A673 (cell line): ENCODE results near the gene CACNA2D3. TPM values are rescaled to one million over a fixed set of nuclear protein-coding genes. Genes with fewer than 3 reads are reported as not detected.

Experiments used
- BruUV-seq: library from RNA; stranded (reverse); fragments of 400-500 nt; replicated peaks from 2 replicates; lab custom pipeline; 2021; lab: Mats Ljungman, UMichigan
- CTCF ChIA-PET: fragments of 300-600 bp; sonication (Branson Sonifier 250); formaldehyde crosslinking; loops from one replicate; lab custom pipeline; 2022; ENCODE audit warnings: antibody characterized with exemption; lab: Charles Lee
- POLR2A ChIA-PET: fragments of 300-600 bp; sonication (Branson Sonifier 250); formaldehyde crosslinking; loops from one replicate; lab custom pipeline; 2022; ENCODE audit warnings: antibody characterized with exemption; ENCODE audit not compliant: low non-redundant PET; lab: Charles Lee
- DNase-seq: peaks from one replicate; pipeline ENCODE4 v3.0.0-alpha.2; 2015; ENCODE audit warnings: low spot score
- H3K27ac ChIP-seq: fragments of 200-600 bp; sonication (generic); 2 replicates; pipeline ENCODE4 v1.5.1; 2016; ENCODE audit warnings: mixed run types, low read depth, mild to moderate bottlenecking, mixed read lengths, antibody characterized with exemption, low read length; ENCODE audit not compliant: poor library complexity, severe bottlenecking
- H3K27me3 ChIP-seq: fragments of 200-600 bp; sonication (generic); replicated peaks from 2 replicates; pipeline ENCODE4 v1.6.1; 2017; ENCODE audit warnings: mixed run types, low read depth, mild to moderate bottlenecking, mixed read lengths, antibody characterized with exemption, low read length; ENCODE audit not compliant: insufficient read depth, poor library complexity
- H3K36me3 ChIP-seq: fragments of 200-600 bp; sonication (generic); 2 replicates; pipeline ENCODE4 v1.6.1; 2016; ENCODE audit warnings: mixed run types, mild to moderate bottlenecking, mixed read lengths, antibody characterized with exemption, low read length; ENCODE audit not compliant: insufficient read depth, poor library complexity, severe bottlenecking
- H3K4me1 ChIP-seq: fragments of 200-600 bp; sonication (generic); 2 replicates; pipeline ENCODE4 v1.6.1; 2017; ENCODE audit warnings: mixed run types, mild to moderate bottlenecking, mixed read lengths, antibody characterized with exemption, low read length; ENCODE audit not compliant: insufficient read depth, poor library complexity, severe bottlenecking
- H3K4me3 ChIP-seq: fragments of 200-600 bp; sonication (generic); 2 replicates; pipeline ENCODE4 v1.5.1; 2016; ENCODE audit warnings: low read depth, mixed run types, mild to moderate bottlenecking, mixed read lengths, low read length; ENCODE audit not compliant: poor library complexity, severe bottlenecking
- H3K9me3 ChIP-seq: fragments of 200-600 bp; sonication (generic); 2 replicates; pipeline ENCODE4 v1.6.1; 2016; ENCODE audit warnings: mixed run types, low read depth, mild to moderate bottlenecking, mixed read lengths, antibody characterized with exemption, low read length; ENCODE audit not compliant: poor library complexity, severe bottlenecking
- CTCF ChIP-seq: fragments of 300-800, 200-600 bp; sonication (generic); conservative IDR thresholded peaks from 2 replicates; pipeline ENCODE4 v1.5.1; 2017; ENCODE audit warnings: low read depth, mild to moderate bottlenecking, antibody characterized with exemption, low read length, moderate library complexity, mixed read lengths
- EZH2 ChIP-seq: fragments of 200-600 bp; sonication (generic); IDR thresholded peaks from 2 replicates; pipeline ENCODE4 v1.6.1; 2017; ENCODE audit warnings: borderline replicate concordance, low read depth, mild to moderate bottlenecking, mixed read lengths, antibody characterized with exemption, low read length; ENCODE audit not compliant: poor library complexity, severe bottlenecking
- intact Hi-C: fragments of 100-400 bp; cut with micrococcal nuclease; formaldehyde crosslinking; loops from one replicate; pipeline ENCODE4 v1.10.0; 2022; ENCODE audit not compliant: unreplicated experiment
- total RNA-seq: library from RNA; stranded (reverse); gene quantifications from 2 replicates; pipeline ENCODE4 v1.2.3, GENCODE V29; 2021

The CACNA2D3 gene
- total RNA-seq, 1 experiment from 2014 or later, result not detected

GRCh38 chr3:54906763-54907162, 784.4 kb downstream of the CACNA2D3 start:
- TF ChIP-seq CTCF (no peak), EZH2 (no peak)
- no peaks in the 10 kb centered on the region for H3K36me3 ChIP-seq
- no peak for DNase-seq
- intact Hi-C loops, result no loop called here
- H3K4me1 ChIP-seq, result no peaks in the 10 kb centered on the region
- H3K27me3 ChIP-seq, result no peaks in the 10 kb centered on the region
- POLR2A ChIA-PET, result no interaction called here
- CTCF ChIA-PET, result no interaction called here
- H3K27ac ChIP-seq, result no peak overlapping the region
- H3K9me3 ChIP-seq, result no peaks in the 10 kb centered on the region
- no peak overlapping the region for H3K4me3 ChIP-seq
- no TSS peak for BruUV-seq

- DNase-seq, result no peak
- H3K36me3 ChIP-seq, result no peaks in the 10 kb centered on the region
- H3K4me1 ChIP-seq, result no peaks in the 10 kb centered on the region
- POLR2A ChIA-PET, result no interaction called here
- H3K27me3 ChIP-seq, result no peaks in the 10 kb centered on the region
- no TSS peak for BruUV-seq
- TF ChIP-seq EZH2 (no peak), CTCF (no peak)
- no peaks in the 10 kb centered on the region for H3K9me3 ChIP-seq
- no peak overlapping the region for H3K27ac ChIP-seq
- intact Hi-C loops, result no loop called here
- H3K4me3 ChIP-seq, result no peak overlapping the region
- CTCF ChIA-PET, result no interaction called here
These were observed 786.8 kb downstream of the CACNA2D3 start for GRCh38 chr3:54909191-54909590.

- Histone ChIP-seq H3K4me1 (no peaks in the 10 kb centered on the region), H3K36me3 (no peaks in the 10 kb centered on the region), H3K9me3 (no peaks in the 10 kb centered on the region), H3K27ac (no peak overlapping the region), H3K4me3 (no peak overlapping the region), H3K27me3 (no peaks in the 10 kb centered on the region)
- TF ChIP-seq CTCF, result no peak
- TF ChIP-seq EZH2, result no peak
- no peak for DNase-seq
- no TSS peak for BruUV-seq
- ChIA-PET CTCF (no interaction called here), POLR2A (no interaction called here)
- intact Hi-C loops, result no loop called here
These were observed 791.8 kb downstream of the CACNA2D3 start for GRCh38 chr3:54914180-54914579.
